OCI-LY1 (cell line): ENCODE results near the gene CRHBP.

Experiments
- EZH2 ChIP-seq: fragments of 200-600 bp; sonication (generic), shearing (Covaris generic); IDR thresholded peaks from 2 replicates; pipeline ENCODE4 v1.8.0; 2017; ENCODE audit warnings: borderline replicate concordance, mixed run types, mild to moderate bottlenecking, antibody characterized with exemption, low read length, moderate library complexity, mixed read lengths
- TF ChIP-seq, protein P1 (sequence below): fragments of 200-600 bp; sonication (generic), shearing (Covaris generic); IDR thresholded peaks from 2 replicates; pipeline ENCODE4 v1.5.1; 2017; ENCODE audit warnings: mild to moderate bottlenecking, antibody characterized with exemption, low read length, moderate library complexity, mixed read lengths

DNA sequence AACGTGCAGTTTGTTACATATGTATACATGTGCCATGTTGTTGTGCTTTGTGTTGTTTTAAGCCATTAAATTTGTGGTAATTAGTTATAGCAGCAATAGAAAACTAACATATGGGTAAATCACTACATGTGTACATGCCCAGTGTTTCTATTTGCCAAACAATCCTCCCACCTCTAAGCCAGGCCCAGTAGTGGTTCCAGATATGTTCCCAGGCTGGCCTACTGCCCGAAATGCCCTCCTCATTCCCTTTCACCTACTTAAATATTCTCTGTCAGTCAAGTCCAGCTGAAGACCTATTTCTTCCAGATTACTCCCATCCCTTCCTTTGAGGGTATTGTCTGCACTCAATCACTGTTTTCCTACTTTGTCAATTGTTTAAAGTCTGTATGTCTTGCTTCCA lies 53.3 kb downstream of the CRHBP start:
- TF ChIP-seq, protein P1, sequence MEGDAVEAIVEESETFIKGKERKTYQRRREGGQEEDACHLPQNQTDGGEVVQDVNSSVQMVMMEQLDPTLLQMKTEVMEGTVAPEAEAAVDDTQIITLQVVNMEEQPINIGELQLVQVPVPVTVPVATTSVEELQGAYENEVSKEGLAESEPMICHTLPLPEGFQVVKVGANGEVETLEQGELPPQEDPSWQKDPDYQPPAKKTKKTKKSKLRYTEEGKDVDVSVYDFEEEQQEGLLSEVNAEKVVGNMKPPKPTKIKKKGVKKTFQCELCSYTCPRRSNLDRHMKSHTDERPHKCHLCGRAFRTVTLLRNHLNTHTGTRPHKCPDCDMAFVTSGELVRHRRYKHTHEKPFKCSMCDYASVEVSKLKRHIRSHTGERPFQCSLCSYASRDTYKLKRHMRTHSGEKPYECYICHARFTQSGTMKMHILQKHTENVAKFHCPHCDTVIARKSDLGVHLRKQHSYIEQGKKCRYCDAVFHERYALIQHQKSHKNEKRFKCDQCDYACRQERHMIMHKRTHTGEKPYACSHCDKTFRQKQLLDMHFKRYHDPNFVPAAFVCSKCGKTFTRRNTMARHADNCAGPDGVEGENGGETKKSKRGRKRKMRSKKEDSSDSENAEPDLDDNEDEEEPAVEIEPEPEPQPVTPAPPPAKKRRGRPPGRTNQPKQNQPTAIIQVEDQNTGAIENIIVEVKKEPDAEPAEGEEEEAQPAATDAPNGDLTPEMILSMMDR = no peak
- TF ChIP-seq EZH2 = no peak
